GM19351 (cell line): Measurements from ENCODE around the gene ATP2B2.
"Not testable (repeated sequence)": the region's sequence is repeated elsewhere in the genome, so short reads cannot be mapped to it uniquely, and the experiment has no call there.

Source experiments
- ATAC-seq: cut with Tn5 transposase; IDR thresholded peaks from one replicate; pipeline ENCODE4 v1.9.1; 2021; ENCODE audit warnings: mild to moderate bottlenecking, moderate library complexity; ENCODE audit not compliant: unreplicated experiment

ATP2B2 gene

DNA sequence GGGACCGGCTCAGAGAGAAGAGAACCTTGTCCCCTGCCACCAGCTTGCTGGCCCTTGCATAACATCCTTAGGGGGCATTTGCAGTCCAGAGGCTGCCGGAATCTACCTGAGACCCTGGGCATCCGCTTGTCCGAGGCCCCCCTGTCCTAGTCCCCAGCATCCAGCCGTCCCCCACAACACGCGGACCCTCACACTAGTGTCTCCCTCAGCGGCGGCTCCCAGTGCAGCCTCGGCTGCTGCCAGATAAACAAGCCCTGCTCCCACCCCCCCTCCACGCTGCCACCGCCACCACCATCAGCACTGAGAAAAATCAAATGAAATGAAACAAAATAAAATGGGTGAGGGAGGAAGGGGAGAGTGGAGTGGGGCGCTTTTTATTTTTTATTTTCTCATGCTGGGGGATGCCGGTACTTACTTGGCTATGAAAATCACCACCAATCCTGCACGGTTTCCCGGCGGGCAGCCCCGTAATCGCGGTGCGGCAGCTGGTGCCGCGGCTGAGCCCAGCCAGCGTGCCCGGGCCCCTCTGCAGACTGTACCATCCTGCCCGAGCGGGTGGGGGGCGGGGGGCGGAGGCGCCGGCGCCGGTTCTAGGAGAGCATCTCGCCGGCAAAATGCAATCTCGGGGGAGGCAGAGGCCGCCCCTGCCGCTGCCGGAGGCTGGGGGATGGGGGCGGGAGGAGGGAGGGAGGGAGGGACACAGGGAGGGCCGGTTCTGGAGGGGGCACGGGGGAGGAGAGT is at the start of gene ATP2B2:
ATP2B2 (minus strand) TSS at position 537 of the 741 bp plus-strand sequence. CDS start 56,043 bp downstream, outside the sequence.
- no peak for ATAC-seq

- ATAC-seq = no peak
Measured at GRCh38 chr3:10554746-10555145, 49.4 kb upstream of the ATP2B2 start.

DNA sequence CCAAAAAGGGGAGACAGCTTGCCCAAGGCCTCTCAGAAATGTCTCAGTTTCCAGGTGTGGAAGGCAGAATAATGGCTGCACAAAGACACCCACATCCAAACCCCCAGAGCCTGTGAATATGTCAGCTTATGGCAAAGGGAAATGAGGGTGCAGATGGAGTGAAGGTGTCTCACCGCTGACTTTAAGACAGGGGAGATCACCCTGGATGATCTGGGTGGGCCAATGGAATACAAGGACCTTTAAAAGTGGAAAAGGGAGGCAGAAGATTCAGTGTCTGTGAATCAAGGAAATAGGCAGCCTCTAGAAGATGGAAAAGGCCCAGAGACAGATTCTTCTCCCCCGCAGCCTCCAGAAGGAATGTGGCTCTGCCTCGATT is 48.8 kb upstream of the ATP2B2 start:
- ATAC-seq = no peak

GRCh38 chr3:10553591-10554235 is 48.3 kb upstream of the ATP2B2 start:
- ATAC-seq = no peak

DNA sequence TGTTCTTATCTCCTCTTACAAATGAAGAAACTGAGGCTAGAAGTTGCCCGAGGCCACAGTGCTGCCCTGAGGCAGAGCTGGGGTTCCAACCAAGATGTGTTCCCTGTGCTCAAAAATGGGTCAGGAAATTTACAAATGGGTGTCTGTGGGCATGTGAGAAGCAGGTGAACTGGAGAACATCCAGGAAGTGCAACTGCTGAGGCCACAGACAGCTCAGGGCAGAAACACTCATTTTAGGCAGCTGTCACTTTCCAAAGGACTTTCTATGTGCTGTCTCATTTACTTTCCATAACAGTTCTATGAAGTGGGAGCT is 47.2 kb upstream of the ATP2B2 start:
- peak; percentile 42 for ATAC-seq

GRCh38 chr3:10551821-10552630 is 46.6 kb upstream of the ATP2B2 start:
- peak; percentile 60 for ATAC-seq

GRCh38 chr3:10551139-10551538 is 45.8 kb upstream of the ATP2B2 start:
- no peak for ATAC-seq

- no peak for ATAC-seq
Measured at GRCh38 chr3:10550705-10551104, 45.3 kb upstream of the ATP2B2 start.

DNA sequence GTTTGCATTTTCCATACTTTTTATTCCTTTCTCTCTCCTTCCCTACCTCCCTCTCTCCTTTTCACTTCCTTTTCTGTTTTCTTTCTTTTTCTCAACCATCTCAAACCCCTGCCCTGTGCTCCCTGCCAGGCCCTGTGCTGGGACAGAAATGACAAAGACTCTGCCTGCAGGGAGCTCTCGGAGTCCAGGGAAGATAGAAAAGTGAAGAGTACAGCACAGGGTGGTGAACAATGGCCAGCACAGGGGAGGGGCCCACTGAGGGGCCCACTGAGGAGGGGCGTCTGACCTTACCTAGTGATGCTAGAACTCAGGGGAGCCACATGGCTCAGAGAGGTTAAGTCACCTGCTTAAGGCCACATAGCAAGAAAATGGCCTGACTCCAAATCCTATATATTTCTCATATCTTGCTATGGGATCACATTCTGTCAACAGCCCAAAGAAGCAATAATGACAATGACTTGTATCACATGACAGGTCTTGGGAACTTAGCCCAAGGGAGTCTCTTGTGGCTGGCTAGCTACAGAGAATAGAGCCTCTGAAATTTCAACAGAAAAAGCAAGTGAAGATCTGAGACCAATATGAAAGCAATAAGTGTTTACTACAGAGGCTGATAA is 44.3 kb upstream of the ATP2B2 start:
- ATAC-seq = no peak

DNA sequence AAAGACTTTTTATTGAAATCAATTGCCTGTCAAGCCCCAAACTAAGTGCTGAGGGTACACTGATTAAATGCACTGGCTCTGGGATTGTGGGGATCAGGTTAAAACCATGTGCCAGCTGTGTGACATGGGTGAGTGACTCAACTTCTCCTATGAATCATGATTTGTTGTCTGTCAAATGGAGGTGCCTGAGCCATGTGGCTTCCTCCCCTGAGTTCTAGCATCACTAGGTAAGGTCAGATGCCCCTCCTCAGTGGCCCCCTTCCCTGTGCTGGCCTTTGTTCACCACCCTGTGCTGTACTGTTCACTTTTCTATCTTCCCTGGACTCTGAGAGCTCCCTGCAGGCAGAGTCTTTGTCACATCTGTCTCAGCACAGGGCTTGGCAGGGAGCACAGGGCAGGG is 43.6 kb upstream of the ATP2B2 start:
- ATAC-seq = no peak

DNA sequence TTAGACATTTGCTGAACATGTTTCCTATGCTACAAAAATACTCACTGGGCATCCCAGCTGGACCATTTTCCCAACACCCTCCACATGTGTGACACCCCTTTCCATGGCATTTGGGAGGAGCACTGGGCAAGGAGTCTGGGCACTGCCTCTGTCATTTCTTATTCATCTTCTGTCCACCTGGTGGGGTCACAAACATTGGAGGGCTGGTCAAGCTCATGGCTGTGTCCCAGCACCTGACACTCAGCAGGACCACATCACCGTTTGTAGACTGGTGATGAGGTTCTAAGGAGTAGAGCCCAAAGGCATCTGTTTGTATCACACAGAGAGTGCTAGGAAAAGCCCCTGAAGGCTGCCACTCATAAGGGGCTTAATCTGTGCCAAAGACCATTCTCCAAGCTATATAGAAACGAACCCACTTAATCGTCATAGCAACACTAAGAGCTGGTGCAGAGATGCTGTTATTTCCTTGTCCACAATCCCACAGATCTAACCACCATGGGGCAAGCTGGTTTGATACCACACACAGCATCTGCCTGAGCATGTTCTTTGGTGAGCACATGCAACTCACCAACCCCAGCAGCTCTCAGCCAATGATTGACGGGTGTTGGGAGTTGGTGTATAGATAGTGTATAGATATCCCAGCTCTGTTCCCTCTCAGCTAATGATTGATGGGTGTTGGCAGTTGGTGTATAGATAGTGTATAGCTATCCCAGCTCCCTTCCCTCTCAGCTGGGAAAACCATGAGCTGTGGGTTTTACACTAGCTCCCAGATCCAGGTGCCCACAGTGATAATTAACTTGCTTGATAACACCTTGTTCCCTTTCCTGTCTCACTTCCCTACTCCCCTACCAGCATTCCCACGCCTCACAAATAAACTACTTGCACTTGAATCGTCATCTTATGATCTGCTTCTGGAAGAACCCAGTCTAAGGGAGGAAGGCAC is 42.7 kb upstream of the ATP2B2 start:
- ATAC-seq = no peak

DNA sequence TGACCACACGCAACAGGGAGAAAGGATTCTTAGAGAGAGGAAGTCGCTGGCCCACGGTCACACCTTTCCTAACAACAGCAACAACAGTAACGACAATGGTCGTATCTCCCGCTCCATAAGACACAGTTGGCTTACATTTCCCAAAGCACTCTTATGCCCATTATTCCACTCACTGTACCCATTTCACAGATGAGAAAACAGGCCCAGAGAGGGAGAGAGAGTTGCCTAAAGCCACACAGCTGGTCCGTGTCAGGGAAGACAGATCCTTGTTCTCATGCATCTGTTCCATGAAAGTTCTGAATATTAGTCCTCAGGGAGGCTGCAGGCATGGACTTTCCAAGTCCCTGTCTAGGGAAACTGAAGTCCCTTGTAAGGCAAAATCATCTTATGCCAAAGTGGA is 42.0 kb upstream of the ATP2B2 start:
- no peak for ATAC-seq

- no peak for ATAC-seq
Measured at GRCh38 chr3:10546820-10547263, 41.5 kb upstream of the ATP2B2 start.

- ATAC-seq = no peak
Measured at GRCh38 chr3:10546181-10546624, 40.8 kb upstream of the ATP2B2 start.

GRCh38 chr3:10542518-10542917 is 37.1 kb upstream of the ATP2B2 start:
- ATAC-seq = no peak

DNA sequence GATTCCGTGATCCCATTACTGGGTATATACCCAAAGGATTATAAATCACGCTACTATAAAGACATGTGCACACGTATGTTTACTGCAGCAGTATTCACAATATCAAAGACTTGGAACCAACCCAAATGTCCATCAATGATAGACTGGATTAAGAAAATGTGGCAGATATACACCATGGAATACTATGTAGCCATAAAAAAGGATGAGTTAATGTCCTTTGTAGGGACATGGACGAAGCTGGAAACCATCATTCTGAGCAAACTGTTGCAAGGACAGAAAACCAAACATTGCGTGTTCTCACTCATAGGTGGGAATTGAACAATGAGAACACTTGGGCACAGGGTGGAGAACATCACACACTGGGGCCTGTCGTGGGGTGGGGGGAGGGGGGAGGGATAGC is 35.0 kb upstream of the ATP2B2 start:
- ATAC-seq = not testable (repeated sequence)

DNA sequence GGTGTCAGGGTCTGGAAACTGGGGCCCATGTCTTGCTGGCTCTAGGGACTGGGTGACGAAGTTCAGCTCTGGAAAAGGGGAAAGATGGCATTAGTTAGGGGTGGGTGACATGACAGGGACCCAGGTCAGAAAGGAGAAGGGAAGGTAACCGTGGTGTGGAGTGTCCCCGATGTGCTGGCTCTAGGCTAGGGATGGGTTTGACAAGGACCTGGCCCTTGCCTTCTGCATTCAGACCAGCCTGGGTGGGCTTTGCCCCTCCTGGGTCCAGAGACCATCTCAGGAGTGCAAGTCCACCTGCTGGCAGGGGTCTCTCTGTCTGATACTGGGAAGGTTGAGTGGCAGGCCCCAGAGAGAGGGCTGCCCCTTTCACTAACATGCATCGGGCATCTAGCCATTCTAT is 28.7 kb upstream of the ATP2B2 start:
- no peak for ATAC-seq

DNA sequence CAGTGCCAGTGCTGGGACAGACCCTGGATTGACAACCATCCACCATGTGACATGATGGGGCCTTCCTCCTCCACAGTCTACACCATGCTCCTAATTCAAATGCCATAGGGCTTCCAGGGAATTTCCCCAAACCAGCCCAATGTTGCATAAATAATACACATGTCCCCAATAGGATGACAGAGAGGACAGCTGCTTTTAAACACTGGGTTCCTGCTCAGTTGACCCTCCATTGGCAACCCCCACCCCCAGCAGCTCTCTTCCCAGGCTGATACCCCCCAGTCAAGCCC is 28.3 kb upstream of the ATP2B2 start:
- ATAC-seq = no peak

DNA sequence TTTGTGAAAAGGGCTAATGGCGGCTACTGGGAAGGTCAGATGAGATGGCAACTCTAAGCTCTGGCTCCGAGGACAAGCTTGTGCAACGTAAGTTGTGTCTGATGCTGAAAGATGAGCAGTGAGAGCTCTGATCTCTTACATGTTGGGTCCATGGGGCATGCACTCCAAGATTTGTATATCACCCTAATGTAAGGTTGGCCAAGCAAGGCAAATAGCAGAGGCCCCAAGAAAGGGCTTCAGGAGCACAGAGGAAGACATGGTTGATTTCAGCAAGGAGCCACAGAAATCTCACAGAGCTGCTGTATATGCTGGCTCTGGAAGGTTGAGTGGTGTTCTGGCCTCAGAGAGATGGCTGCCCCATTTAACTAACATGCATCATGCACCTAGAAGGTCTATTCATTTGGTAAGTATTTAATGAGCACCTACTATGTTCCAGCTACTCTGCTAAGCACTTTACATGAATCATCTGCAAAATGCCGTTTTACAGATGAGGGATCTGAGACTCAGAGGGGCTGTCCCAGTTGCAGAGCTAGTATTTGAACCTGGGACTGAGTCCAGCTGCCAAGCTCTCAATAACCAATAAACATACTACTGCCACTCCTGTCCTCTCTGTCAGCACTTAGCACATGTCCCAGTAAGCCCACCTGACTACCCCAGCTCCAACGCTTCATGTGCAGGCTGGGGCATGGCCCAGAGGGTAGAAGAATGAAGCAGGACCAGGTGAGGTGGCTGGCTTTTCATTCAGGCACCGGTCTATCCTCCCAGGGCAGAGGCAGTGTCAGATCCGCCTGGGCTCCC is 27.8 kb upstream of the ATP2B2 start:
- ATAC-seq = no peak

DNA sequence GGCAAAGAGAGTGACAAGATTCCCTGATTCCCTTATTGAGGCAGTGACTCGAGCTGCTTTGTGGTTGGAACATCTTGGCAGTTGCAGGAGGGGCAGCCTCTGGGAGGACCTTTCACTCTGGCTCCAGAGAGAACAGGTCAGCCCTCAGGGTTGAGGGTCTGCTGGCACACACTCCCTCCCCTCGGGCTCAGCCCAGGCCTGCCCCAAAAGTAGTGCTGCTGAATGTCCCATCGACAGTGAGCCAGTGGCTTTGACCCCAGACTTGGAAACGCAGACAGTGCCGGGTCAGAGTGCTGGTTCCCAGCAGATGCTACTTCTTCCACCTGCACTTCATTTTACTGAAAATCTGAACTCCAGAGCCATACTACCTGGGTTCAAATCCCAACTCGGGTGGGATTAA is 25.6 kb upstream of the ATP2B2 start:
- ATAC-seq = no peak
